HG03520 (cell line): Measurements from ENCODE around the gene CEP89.
A peak's percentile ranks its signal among the peaks of the same experiment; 100 is the strongest.
"Not testable (repeated sequence)": the region's sequence is repeated elsewhere in the genome, so short reads cannot be mapped to it uniquely, and the experiment has no call there.

Experiments used
- ATAC-seq: cut with Tn5 transposase; IDR thresholded peaks from one replicate; pipeline ENCODE4 v1.9.1; 2021; ENCODE audit warnings: mild to moderate bottlenecking, moderate library complexity; ENCODE audit not compliant: unreplicated experiment

The CEP89 gene

DNA sequence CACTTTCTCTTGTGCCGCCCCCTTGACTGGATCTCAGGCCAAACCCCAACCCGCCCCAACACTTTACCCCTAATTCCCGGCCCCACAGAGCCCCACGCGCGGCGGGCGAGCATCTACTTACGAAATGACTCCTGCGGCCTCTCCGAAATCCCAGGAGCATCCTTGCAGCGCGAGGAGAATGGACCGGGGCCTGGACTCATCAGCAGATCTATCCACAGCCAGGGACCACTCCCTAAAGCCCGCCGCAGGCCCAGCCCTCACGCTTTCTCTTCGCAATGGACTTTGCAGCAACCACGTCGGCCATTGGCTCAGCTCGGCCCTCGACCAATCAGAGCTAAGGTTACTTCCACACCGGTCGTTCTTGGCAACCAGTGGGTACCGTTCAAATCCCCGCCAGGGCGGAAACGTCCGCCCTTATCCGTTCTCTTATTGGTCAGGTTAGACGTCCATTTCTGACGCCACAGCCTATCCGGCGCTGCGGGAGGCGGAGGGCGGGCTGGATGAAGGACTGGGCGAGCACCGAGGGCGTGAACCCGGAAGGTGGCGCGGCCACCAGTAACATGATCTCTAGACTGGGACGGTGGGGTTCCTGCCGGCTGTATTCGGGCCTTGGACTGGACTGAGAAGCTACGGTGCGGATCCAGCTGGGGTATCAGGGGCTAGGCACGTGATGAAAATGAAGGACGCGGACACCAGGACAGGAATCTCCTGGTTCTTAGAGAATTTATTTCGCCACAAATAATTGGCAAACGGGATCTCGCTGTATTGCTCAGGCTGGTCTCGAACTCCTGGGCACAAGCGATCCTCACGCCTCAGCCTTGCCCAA is at the start of gene CEP89, which contains the start of gene FAAP24:
TSS of gene CEP89 (minus strand) at position 244 of the 826 bp plus-strand sequence. CDS start at position 160, 84 bp downstream.
TSS of gene FAAP24 (plus strand) at position 528 of the 826 bp plus-strand sequence. CDS start 955 bp downstream, outside the sequence.
- peak; percentile 97 for ATAC-seq

DNA sequence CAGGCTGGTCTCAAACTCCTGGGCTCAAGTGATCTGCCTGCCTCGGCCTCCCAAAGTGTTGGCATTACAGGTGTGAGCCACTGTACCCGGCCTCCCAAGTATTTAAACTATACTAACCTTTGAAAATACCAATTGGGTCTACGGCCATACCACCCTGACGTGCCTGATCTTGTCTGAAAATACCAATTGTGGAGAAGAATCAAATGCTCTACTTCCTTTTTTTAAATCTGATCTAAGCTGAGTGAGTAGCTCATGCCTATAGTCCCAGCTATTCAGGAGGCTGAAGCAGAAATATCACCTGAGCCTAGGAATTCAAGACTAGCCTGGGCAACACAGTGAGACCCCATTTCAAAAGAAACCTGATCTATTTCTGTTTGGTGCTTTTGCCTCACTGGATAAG is 39.1 kb upstream of the CEP89 start:
- ATAC-seq: not testable (repeated sequence)

DNA sequence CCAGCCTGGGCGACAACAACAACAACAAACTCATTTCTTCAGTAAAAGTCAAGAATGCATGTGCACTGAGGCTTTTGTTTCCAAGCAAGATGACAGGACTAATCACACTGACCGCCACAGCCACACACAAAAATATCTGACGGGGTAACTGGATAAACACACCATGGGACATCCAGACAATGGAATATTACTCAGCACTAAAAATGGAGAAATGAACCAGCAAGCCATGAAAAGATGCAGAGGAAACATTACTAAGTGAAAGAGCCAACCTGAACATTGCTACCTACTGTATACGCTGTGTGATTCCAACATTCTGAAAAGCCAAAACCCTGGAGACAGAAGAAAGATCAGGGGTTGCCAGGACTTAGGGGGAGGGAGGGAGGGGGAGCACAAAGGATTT is 37.0 kb upstream of the CEP89 start:
- no peak for ATAC-seq

DNA sequence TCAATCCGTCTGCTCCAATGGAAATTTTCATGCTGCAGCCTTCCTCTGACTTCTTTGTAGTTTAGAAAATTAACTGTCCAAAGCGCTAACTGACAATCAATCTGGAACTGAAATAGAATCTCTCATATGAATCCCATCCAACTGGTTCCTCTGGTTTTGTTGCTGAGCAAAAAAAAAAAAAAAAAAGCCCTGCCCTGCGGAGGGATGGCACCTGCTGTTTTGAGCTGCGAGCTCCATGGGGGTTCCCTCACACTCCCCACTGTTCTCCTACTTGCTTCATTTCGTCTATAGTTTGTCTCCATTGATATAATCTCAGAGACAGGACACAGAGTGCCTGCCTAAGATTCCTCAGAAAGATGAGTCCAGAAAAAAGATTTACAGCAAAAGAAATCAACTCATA is 33.7 kb upstream of the CEP89 start:
- ATAC-seq: no peak

DNA sequence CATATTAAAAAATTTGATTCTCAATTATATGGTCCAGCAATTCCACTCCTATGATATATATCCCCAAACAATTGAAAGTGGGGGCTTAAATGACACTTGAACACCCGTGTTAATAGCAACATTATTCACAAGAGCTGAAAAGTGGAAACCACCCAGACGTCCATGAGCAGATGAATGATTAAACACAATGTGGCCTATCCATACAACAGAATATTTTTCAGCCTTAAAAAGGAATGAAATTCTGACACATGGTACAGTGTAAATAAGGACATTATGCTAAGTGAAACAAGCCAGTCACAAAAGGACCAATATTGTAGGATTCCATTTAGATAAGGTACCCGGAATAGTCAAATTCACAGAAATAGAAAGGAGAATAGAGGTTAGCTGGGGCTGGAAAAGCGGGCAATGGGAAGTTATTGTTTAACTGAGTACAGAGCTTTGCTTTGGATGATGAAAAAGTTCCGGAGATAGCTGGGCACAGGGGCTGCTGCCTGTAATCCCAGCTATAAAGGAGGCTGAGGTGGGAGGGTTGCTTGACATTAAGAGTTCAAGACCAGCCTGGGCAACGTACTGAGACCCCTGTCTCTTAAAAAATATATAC is 31.8 kb upstream of the CEP89 start:
- ATAC-seq: not testable (repeated sequence)

DNA sequence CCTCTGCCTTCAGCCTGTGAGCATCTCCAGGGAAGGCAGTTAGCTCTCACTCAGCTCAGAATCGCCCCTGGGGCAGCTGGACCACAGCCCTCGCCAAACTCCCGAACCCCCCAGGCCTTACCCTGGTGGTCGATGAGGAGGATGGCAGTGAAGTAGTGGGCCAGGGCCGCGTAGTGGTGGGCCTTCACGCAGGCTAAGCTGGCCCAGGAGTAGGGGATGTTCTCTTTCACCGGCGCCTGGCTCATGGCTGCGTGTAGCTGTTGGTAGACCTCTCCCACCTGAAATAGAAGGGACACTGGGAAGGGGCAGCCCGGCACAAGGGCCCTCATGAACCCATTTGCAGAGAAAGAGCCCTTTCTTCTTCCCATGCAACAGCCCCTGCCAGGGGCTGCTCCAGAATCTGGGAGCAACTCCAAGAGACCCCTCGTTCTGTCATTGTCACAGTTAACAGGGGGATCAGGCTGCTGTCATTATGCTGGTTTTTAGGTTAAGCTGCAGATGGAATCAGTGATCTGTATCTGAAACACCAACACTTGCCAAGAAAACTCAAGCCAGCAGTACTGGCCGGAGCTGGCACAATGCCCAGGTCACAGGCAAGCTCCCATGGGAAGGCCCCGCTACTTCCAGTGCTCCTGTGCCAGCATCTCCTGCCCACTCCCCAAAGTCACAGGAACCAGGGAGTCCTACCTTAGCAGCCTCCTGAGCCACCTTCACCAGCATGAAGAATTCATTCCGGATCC is 30.5 kb upstream of the CEP89 start:
- not testable (repeated sequence) for ATAC-seq

DNA sequence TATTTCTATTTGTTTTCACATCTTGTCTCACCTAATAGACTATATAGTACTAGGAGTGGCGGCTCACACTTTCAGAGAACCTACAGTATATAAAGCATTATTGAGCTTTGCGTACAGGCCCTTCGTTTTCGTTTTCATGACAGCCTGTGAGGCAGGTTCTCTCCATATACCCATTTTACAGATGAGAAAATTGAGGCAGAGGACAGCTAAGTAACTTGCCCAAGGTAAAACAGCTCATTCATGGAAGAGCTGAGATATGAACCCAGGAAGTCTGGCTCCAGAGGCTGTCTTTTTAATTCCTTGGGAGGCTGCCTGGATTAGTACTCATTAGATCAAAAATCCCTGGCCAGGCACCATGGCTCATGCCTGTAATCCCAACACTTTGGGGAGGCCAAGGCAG is 29.2 kb upstream of the CEP89 start:
- ATAC-seq: no peak

DNA sequence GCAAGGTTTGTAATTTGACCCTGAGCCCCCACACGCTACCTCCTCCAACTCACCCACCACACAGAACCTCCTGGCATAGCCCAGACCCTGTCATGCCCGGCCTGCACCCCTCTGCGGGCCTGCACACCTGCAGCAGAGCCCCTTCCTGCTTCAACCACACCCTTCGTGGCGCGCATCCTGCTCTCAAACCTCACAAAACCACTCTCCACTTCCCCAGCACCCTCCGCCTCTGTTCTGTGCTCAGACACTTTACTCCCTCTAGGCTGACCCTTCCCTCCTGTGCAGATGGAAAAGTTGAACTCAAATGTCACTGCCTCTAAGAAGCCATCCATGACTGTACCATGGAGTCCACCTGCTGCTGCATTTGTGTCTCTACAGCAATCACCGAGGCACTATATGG is 28.8 kb upstream of the CEP89 start:
- ATAC-seq: no peak

DNA sequence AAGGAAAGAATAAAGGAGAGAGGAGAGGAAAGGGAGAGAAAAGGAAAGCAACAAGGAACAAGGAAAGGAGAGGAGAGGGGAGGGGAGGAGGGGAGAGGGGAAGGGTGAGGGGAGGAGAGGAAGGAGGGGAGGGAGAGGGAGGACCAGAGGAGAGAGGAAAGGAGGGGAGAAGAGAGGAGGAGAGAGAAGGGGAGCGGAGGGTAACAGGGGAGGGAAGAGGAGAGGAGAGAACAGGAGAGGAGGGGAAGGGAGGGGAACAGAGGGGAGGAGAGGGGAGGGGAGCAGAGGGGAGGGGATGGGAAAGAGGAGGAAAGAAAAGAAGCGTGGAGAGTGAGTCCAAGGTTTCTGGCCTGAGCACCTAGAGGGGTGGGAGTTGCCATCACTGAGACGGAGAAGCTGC is 27.0 kb upstream of the CEP89 start:
- ATAC-seq: no peak

DNA sequence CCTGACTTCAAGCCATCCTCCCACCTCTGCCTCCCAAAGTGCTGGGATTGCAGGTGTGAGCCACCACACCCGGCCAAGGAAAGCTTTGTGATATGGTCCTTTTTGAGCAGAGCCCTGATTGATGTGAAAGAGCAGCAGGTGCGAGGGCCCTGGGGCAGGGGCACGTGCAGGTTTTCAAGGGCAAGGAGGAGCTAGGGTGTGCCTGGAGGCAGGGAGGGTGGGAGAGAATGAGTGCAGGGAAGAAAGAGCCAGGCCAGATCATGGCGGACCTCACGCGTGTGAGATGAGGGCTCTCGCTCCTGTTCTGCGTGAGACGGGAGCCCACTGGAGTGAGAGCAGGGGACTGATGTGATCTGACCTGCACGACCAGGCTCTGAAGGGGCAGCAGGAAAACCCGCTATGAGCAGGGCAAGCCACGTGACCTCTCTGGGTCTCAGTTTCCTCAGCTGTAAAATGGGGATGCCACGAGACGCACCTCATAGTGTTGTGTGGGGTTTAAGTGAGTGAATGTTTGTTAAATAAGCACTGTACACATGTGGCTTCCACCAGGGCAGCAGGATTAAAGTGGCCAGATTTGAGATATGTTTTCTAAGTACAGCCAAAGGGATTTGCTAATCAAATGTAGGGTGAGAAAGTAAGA is 26.1 kb upstream of the CEP89 start:
- ATAC-seq: no peak

DNA sequence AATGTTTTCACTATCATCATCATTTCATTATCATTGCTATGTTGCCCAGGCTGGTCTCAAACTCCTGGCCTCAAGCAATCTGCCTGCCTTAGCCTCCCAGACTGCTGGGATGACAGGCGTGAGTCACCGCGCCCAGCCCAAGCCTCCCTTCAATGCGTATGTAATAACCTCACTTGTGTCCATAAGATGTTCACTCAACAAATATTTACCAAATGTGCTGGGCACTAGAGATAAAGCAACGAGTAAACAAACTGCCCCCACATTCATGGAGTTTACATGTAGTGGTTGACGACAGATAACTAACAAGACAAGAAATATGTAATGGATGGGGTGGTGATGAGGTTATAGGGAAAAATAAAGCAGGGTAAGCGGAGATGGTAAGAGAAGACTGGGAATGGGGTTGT is 25.3 kb upstream of the CEP89 start:
- ATAC-seq: not testable (repeated sequence)

DNA sequence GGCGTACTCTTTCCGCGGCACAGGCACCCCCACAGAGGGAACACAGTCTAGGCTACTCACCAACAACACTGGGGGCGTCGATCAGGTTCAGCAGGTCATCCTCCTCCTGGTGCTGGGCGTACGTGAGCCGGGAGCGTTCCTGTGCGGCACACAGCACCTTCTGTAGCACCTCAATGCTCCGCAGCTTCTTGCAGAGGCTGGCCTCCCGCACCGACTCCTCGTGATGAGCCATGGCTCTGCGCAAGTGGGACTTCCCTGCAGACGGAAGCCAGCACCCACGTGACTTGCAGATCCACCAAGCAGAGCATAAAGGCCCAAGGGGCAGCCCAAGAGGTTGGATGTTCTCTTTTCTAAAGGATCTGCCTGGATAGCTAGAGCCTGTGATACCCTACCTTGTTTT is 24.2 kb upstream of the CEP89 start:
- ATAC-seq: not testable (repeated sequence)

DNA sequence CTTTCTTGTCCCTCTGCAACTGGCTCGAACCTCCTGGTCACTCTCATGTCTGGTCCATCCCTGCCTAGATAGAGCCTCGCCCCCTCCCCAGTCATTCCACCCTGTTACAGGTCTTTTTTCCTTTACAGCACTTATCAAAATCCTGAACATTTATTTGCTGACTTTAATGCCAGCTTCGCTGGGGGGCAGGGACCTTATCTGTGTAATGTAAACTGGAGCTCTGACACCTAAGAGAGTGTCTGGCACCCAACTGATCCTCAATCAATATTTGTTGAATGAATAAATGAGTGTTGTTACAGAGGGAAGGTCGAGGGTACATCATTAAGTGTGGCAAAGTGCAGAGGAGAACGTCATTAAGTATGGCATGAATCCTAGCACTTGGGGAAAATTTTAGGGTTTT is 17.0 kb upstream of the CEP89 start:
- ATAC-seq: no peak

DNA sequence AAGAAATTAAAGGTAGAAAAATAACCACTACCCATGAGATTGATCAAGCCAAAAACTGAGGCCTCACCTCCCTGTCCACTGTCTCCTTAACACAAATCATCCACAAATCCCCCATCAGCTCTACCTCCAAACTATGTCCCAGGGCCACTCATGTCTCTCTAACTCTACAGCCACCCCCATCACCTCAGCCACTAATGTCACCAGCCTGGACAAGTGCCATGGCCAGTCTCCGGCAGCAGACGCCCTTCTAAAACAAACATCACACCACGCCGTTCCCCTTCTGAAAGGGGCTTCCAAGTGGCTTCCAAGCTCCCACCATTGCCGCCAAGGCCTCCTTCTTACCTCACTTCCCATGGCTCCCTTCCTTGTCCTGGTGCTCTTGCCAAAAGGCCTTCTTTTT is 16.5 kb upstream of the CEP89 start:
- not testable (repeated sequence) for ATAC-seq

DNA sequence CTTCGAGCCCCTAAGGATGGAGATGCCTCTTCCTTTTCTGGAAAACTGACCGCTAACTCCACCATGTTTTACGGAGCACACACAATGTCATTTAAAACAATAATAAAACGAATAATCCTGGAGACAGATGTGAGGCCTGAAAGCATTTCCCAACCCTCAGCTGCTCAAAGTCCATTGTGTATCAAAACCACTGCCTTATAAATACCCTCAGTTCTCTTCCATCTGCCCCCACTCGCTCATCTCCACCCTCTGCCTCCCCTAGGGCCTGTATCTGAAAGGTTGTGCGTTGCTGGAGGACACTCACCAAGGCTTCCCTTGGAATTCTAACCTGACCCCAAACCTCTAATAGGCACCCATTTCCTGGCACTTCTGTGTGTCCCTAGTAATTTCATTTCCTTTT is 10.7 kb upstream of the CEP89 start:
- not testable (repeated sequence) for ATAC-seq

DNA sequence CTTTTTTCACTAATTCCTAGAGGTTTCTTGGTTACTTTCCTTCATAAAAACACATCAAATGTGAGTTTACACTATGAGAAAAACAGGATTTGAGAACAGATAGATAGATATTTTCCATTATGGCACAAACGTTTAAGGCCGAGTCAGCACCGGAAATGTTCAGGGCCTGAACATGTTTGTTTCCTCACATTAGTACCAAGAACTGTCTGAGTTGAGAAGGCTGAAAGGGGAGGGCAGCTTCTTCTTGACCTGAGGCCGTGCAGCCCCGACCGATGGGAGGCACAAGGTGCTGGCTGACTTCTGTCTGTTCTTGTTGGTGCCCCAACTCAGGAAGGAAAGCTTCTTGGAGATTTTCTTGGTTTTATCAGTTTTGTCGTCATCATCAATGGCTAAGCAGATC is 8.0 kb upstream of the CEP89 start:
- ATAC-seq: not testable (repeated sequence)

DNA sequence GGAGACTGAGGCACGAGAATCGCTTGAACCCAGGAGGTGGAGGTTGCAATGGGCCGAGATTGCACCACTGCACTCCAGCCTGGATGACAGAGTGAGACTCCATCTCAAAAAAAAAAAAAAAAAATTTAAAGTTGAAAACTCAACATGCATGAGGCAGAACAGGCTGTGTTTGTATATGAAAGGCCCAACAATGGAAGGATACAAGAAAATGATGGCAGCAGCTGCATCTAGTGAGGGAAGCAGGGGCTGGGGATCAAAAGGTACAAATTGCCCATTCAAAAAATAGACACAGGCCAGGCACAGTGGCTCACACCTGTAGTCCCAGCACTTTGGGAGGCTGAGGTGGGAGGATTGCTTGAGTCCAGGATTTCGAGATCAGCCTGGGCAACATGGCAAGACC is 6.1 kb upstream of the CEP89 start:
- not testable (repeated sequence) for ATAC-seq

DNA sequence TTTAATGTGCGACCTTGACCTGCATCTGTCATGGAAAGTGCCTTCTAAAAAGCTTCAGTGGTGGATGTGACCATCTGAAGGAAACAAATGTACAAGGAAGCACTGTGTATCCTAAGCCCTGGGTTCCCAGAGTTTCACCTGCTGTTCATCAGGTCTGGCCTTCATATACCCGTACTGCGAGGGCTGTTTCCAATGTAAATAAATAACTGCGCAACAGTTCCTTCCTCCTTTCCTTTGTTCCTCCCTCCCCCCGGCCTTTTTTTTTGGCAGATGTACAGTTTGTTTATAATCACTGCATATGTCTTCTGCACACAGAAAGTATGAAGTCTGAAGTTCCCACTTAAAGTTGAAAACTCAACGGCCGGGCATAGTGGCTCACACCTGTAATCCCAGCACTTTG is 5.5 kb upstream of the CEP89 start:
- no peak for ATAC-seq

DNA sequence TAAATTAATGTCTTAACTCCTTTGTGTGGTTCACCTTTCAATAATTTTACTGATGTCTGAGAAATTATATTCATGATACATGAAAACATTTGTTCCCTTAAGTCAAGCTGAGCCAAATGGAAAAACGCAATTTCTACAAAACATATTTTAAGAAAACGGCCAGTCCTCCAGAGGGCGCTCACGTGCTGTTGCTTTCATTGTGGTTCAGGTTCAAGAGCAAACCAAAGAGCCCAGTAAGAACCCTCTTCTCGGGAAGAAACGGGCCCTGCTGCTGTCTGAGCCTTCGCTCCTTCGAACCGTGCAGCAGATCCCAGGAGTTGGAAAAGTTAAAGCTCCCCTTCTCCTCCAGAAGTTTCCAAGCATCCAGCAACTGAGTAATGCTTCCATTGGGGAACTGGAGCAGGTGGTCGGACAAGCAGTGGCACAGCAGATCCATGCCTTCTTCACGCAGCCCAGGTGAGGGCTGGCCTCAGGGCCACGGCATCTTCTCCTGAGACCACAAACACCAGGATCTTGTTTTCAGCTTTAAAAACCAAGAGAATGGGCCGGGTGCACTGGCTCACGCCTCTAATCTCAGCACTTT is 4.6 kb upstream of the CEP89 start:
- ATAC-seq: no peak

DNA sequence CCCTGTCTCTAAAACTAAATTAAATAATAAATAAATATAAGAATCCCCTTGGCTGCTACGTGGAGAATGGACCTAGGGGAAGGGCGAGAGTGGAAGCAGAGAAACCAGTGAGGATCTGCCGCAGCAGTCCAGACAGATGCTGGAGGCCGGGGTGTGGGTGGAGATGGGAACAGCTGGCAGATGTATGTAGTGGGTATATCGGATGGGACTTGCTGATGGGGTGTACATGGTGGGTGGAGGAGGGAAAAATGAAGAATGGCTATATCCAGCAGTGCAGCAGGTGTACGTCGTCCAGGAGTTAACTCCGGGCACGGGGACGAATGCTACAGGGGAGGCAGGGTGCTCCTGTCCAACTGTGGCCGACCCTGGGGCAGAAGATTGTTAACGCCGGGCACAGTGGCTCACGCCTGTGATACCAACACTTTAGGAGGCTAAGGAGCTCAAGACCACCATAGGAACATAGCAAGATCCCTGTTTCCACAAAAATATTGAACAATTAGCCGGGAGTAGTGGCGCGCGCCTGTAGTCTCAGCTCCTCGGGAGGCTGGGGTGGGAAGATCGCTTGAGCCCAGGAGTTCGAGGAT is 654 bp downstream of the CEP89 start:
- no peak for ATAC-seq
